Right lobe of liver (tissue), 6 donors: ENCODE data around the gene UNC5C. TPM values are rescaled to one million over a fixed set of nuclear protein-coding genes. Genes with fewer than 3 reads are reported as not detected.

ENCODE experiments used
- ATAC-seq, 4 donors: fragments of 200-7000 bp; cut with Tn5 transposase; one replicate each; pipeline ENCODE4 v1.9.1; 2020; ENCODE audit warnings: mild to moderate bottlenecking in 4 of 4, moderate library complexity in 4 of 4
- DNase-seq, 3 donors: peaks; one replicate each; pipeline ENCODE4 v3.0.0-alpha.2; 2020
- H3K27ac ChIP-seq, 3 donors: fragments of 200-600 bp; one replicate each; pipeline ENCODE4 v1.8.0; 2022
- H3K27me3 ChIP-seq, 2 donors: fragments of 200-600 bp; one replicate each; pipeline ENCODE4 v1.8.0; 2022
- H3K36me3 ChIP-seq, 4 donors: fragments of 200-600 bp; sonication (generic) in 1 of 4; one replicate each; pipeline versions ENCODE4 v1.5.1 to v1.8.0; 2017 to 2022; ENCODE audit warnings: control low read depth in 1 of 4
- H3K4me1 ChIP-seq, 4 donors: fragments of 200-600 bp; sonication (generic) in 1 of 4; one replicate each; pipeline versions ENCODE4 v1.5.1 to v1.8.0; 2017 to 2022; ENCODE audit warnings: control low read depth in 1 of 4
- H3K4me3 ChIP-seq, 3 donors: fragments of 200-600 bp; one replicate each; pipeline ENCODE4 v1.8.0; 2022
- H3K9me3 ChIP-seq, 4 donors: fragments of 200-600 bp; sonication (generic) in 1 of 4; one replicate each; pipeline versions ENCODE4 v1.5.1 to v1.8.0; 2017 to 2022; ENCODE audit warnings: control low read depth in 1 of 4
- CTCF ChIP-seq, 4 donors: fragments of 200-600 bp in 3 of 4; fragments of 450-650 bp in 1 of 4; IDR thresholded peaks; one replicate each; pipeline versions ENCODE4 v1.5.1 to v1.8.0; 2016 to 2022; ENCODE audit warnings: antibody characterized with exemption in 4 of 4, mild to moderate bottlenecking in 2 of 4
- POLR2A ChIP-seq: fragments of 450-650 bp; IDR thresholded peaks from one replicate; pipeline ENCODE4 v1.6.1; 2017; ENCODE audit warnings: antibody characterized with exemption, mild to moderate bottlenecking
- WGBS: methylation state at CpG from one replicate; pipeline ENCODE4 v1.1.6; 2018; ENCODE audit warnings: low coverage, low lambda C conversion rate; ENCODE audit not compliant: insufficient coverage; ENCODE audit errors: missing lambda C conversion rate; 5-methylcytosine and 5-hydroxymethylcytosine counted together
- intact Hi-C, 2 donors: fragments of 100-400 bp; cut with DNase I; formaldehyde crosslinking; loops; one replicate each; pipeline versions ENCODE4 v1.11.2 to v1.14.1; 2022
- total RNA-seq, 6 experiments: library from RNA; depleted of rRNA in 2 of 6; stranded (reverse); fragments of >200 nt in 2 of 6; fragmentation: NEBNext Ultra II Directional in 3 of 6; extraction: Animal tissue kit (Norgen Biotek cat#: 25700) in 3 of 6; gene quantifications; one replicate each; pipeline versions ENCODE4 v1.1.0 to v1.2.4, GENCODE V29; 2016 to 2023
- donor health status: DM: no; HTN: yes; CAD: no.
- donor health status: DM: no; HTN: no; CAD: no.
- donor health status: DM: no; HTN: no; CAD: no.
- donor health status: DM: no; HTN: yes; CAD: no.
- donor health status: DM: no; HTN: yes; CAD: no.

UNC5C gene
- total RNA-seq, 6 experiments from 2014 or later = 0.50 to 0.71 (median 0.63) TPM

DNA sequence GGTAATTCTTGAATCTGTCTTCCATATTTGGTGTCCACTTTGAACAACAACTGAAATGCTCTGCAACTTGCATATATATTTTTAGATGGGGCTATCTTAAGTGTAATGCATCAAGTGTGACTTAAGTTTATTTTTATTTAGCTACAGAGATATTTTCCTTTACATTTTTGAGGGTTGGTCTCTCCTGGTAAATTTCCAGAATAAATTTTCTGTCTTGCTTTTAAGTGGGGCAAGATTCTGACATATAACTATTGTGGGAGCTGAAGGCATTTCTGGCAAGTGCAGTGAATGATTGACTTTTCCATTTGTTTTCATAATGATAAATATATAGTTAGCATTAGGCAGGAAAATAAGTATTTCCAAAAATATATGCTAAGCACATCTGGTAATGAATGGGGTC, 18.8 kb downstream of the UNC5C start:
- no peak for ATAC-seq
- Histone ChIP-seq H3K4me1 (no peaks in the 10 kb centered on the region), H3K4me3 (no peak overlapping the region), H3K27ac (no peak overlapping the region), H3K27me3 (no peaks in the 10 kb centered on the region), H3K9me3 (no peaks in the 10 kb centered on the region), H3K36me3 (no peaks in the 10 kb centered on the region)
- TF ChIP-seq CTCF (IDR thresholded peaks at IDR 0.05) = no peak
- TF ChIP-seq POLR2A = no peak
- intact Hi-C loops = no loop called here
- no peak for DNase-seq

- intact Hi-C loops = no loop called here
- ATAC-seq = no peak
- Histone ChIP-seq H3K27me3 (no peaks in the 10 kb centered on the region), H3K4me3 (no peak overlapping the region), H3K36me3 (no peaks in the 10 kb centered on the region), H3K4me1 (no peaks in the 10 kb centered on the region), H3K27ac (no peak overlapping the region), H3K9me3 (no peaks in the 10 kb centered on the region)
- DNase-seq = no peak
- 51% methylated on average over 4 of the region's 4 CpGs for WGBS
- no peak for TF ChIP-seq POLR2A
- no peak for TF ChIP-seq CTCF (IDR thresholded peaks at IDR 0.05)
These were observed 20.3 kb downstream of the UNC5C start for GRCh38 chr4:95528388-95528948.

DNA sequence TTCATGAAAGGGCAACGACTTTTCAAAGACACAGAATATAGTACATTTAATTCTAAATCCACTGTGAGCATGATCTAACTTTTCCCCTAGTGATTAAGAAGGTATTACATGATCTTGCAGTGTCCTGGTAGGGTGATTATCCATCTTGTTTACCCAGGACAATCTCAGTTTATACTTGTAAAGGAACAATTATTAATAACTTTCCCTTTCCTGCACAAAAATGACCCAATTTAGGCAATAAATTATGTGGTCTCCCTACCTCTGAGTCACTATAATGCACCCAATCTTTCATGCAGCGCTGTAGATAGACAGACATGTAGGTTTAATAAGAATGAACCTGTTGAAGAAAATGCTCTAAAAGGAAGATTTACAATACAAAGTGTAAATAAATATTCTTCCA, 22.7 kb downstream of the UNC5C start:
- TF ChIP-seq CTCF (IDR thresholded peaks at IDR 0.05) = no peak
- no peak for TF ChIP-seq POLR2A
- no peaks in the 10 kb centered on the region for H3K36me3 ChIP-seq
- H3K9me3 ChIP-seq = no peaks in the 10 kb centered on the region
- DNase-seq (no peak), ATAC-seq (no peak)
- 58% methylated on average over 2 of the region's 2 CpGs for WGBS
- H3K4me3 ChIP-seq = no peak overlapping the region
- no peak overlapping the region for H3K27ac ChIP-seq
- H3K27me3 ChIP-seq = no peaks in the 10 kb centered on the region
- intact Hi-C loops = no loop called here
- H3K4me1 ChIP-seq = no peaks in the 10 kb centered on the region

GRCh38 chr4:95524729-95525128, 24.0 kb downstream of the UNC5C start:
- TF ChIP-seq CTCF (IDR thresholded peaks at IDR 0.05) (no peak), POLR2A (no peak)
- no peak for DNase-seq
- Histone ChIP-seq H3K4me1 (no peaks in the 10 kb centered on the region), H3K9me3 (no peaks in the 10 kb centered on the region), H3K4me3 (no peak overlapping the region), H3K27me3 (no peaks in the 10 kb centered on the region), H3K27ac (no peak overlapping the region), H3K36me3 (no peaks in the 10 kb centered on the region)
- intact Hi-C loops = no loop called here
- ATAC-seq = no peak
- 39% methylated on average over 2 of the region's 2 CpGs for WGBS

GRCh38 chr4:95524184-95524583, 24.6 kb downstream of the UNC5C start:
- no peak for TF ChIP-seq POLR2A
- no peak for TF ChIP-seq CTCF (IDR thresholded peaks at IDR 0.05)
- no peak overlapping the region for H3K27ac ChIP-seq
- intact Hi-C loops = no loop called here
- DNase-seq (no peak), ATAC-seq (no peak)
- no peaks in the 10 kb centered on the region for H3K9me3 ChIP-seq
- H3K4me3 ChIP-seq = no peak overlapping the region
- H3K4me1 ChIP-seq = no peaks in the 10 kb centered on the region
- H3K36me3 ChIP-seq = no peaks in the 10 kb centered on the region
- H3K27me3 ChIP-seq = no peaks in the 10 kb centered on the region
- 67% methylated on average over 1 of the region's 1 CpG for WGBS
